22Rv1 (cell line): ENCODE measurements around the gene CSF1R.

Experiments
- ZFX ChIP-seq: fragments of 450-650 bp; IDR thresholded peaks from 2 replicates; pipeline ENCODE4 v1.6.1; 2017; ENCODE audit warnings: antibody characterized with exemption, borderline replicate concordance
- TF ChIP-seq, protein P1 (sequence below): fragments of 450-650 bp; IDR thresholded peaks from 2 replicates; pipeline ENCODE4 v1.5.1; 2017; ENCODE audit warnings: mild to moderate bottlenecking

DNA sequence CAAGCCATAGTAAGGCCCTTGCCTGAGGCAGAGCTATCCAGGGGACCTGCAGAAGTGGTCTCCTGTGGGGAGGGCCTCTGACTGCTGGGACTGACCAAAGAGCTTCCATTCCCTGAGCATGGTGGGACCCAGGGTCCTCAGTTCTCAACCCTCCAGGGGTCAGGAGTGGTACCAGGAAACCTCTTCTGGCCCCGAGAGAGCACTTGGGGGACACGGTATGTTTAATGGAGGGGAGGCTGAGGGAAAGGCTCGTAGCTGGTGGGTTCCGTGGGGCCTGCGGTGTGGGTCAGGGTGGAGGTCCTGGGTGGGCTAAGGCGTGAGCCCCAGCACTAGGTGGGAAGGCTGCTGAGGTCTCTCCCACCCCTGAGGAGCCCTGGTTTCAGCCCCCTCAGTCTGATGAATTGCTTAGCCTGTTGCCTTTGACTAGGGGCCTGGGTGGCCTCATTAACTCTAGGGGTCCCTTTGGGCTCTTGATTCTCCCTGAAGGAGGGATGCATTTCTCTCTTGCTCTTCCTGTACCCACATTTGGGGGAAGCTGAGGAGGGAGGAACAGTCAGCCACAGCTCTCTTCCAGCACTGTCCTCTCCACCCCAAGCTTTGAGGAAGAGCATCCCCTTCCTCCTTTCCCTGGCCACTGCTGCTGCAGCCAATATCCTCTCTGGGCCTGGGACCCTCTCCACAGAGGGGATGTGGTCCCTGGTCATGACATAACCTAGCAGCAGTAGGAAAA lies 34.0 kb downstream of the CSF1R start:
- TF ChIP-seq, protein P1, sequence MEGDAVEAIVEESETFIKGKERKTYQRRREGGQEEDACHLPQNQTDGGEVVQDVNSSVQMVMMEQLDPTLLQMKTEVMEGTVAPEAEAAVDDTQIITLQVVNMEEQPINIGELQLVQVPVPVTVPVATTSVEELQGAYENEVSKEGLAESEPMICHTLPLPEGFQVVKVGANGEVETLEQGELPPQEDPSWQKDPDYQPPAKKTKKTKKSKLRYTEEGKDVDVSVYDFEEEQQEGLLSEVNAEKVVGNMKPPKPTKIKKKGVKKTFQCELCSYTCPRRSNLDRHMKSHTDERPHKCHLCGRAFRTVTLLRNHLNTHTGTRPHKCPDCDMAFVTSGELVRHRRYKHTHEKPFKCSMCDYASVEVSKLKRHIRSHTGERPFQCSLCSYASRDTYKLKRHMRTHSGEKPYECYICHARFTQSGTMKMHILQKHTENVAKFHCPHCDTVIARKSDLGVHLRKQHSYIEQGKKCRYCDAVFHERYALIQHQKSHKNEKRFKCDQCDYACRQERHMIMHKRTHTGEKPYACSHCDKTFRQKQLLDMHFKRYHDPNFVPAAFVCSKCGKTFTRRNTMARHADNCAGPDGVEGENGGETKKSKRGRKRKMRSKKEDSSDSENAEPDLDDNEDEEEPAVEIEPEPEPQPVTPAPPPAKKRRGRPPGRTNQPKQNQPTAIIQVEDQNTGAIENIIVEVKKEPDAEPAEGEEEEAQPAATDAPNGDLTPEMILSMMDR: no peak
- no peak for TF ChIP-seq ZFX
